PC-3 (cell line): ENCODE data around the gene PLD1. TPM values are rescaled to one million over a fixed set of nuclear protein-coding genes. Genes with fewer than 3 reads are reported as not detected.

Experiments
- ATAC-seq: fragments of 200-7000 bp; cut with Tn5 transposase; 2 replicates; pipeline ENCODE4 v1.9.1; 2020; ENCODE audit warnings: mild to moderate bottlenecking, moderate library complexity
- BruUV-seq: library from RNA; stranded (reverse); fragments of 400-500 nt; replicated peaks from 2 replicates; lab custom pipeline; 2021; lab: Mats Ljungman, UMichigan
- CTCF ChIA-PET: fragments of 300-600 bp; sonication (Branson Sonifier 250); formaldehyde crosslinking; loops from one replicate; lab custom pipeline; 2022; ENCODE audit warnings: antibody characterized with exemption; lab: Charles Lee
- POLR2A ChIA-PET: fragments of 300-600 bp; sonication (Branson Sonifier 250); formaldehyde crosslinking; loops from one replicate; lab custom pipeline; 2022; ENCODE audit warnings: antibody characterized with exemption; ENCODE audit not compliant: unreplicated experiment; lab: Charles Lee
- DNase-seq: peaks from one replicate; pipeline ENCODE4 v3.0.0-alpha.2; 2015
- H2AFZ ChIP-seq: fragments of 300-600 bp; sonication (generic); 2 replicates; pipeline ENCODE4 v1.6.0; 2016; ENCODE audit warnings: antibody characterized with exemption, low read length
- H3F3A ChIP-seq: fragments of 300-600 bp; sonication (generic); one replicate; pipeline ENCODE4 v1.6.0; 2017; ENCODE audit warnings: antibody characterized with exemption, low read length, control low read depth, mild to moderate bottlenecking; ENCODE audit not compliant: unreplicated experiment
- H3K27ac ChIP-seq: fragments of 300-600 bp; sonication (generic); 2 replicates; pipeline ENCODE4 v1.5.1; 2016; ENCODE audit warnings: mild to moderate bottlenecking, low read length
- H3K27me3 ChIP-seq: fragments of 300-600 bp; sonication (generic); 2 replicates; pipeline ENCODE4 v1.6.1; 2016; ENCODE audit warnings: low read length, mixed read lengths
- H3K36me3 ChIP-seq: fragments of 300-600 bp; sonication (generic); 2 replicates; pipeline ENCODE4 v1.6.1; 2016; ENCODE audit warnings: low read depth, mixed run types, low read length, mixed read lengths
- H3K4me1 ChIP-seq: fragments of 300-600 bp; sonication (generic); 2 replicates; pipeline ENCODE4 v1.5.1; 2016; ENCODE audit warnings: low read length; ENCODE audit not compliant: insufficient read depth
- H3K4me2 ChIP-seq: fragments of 300-600 bp; sonication (generic); 2 replicates; pipeline ENCODE4 v1.6.0; 2016; ENCODE audit warnings: low read length
- H3K4me3 ChIP-seq: fragments of 300-600 bp; sonication (generic); 2 replicates; pipeline ENCODE4 v1.5.1; 2016; ENCODE audit warnings: mild to moderate bottlenecking, low read length, mixed read lengths
- H3K79me2 ChIP-seq: fragments of 300-600 bp; sonication (generic); 2 replicates; pipeline ENCODE4 v1.6.1; 2017; ENCODE audit warnings: low read length, mixed read lengths
- H3K9ac ChIP-seq: fragments of 300-600 bp; sonication (generic); 2 replicates; pipeline ENCODE4 v1.6.0; 2016; ENCODE audit warnings: mild to moderate bottlenecking, low read length
- H3K9me2 ChIP-seq: fragments of 300-600 bp; sonication (generic); replicated peaks from 2 replicates; pipeline ENCODE4 v1.6.1; 2016; ENCODE audit warnings: mixed run types, low read length, mixed read lengths
- H3K9me3 ChIP-seq: fragments of 300-600 bp; sonication (generic); 2 replicates; pipeline ENCODE4 v1.6.1; 2016; ENCODE audit warnings: low read length, mixed read lengths
- H4K20me1 ChIP-seq: fragments of 300-600 bp; sonication (generic); 2 replicates; pipeline ENCODE4 v1.6.1; 2016; ENCODE audit warnings: low read length, mixed read lengths
- EZH2 ChIP-seq: fragments of 300-600 bp; sonication (generic); IDR thresholded peaks from one replicate; pipeline ENCODE4 v1.6.1; 2017; ENCODE audit warnings: antibody characterized with exemption, mild to moderate bottlenecking, low read length; ENCODE audit not compliant: unreplicated experiment
- EZH2phosphoT487 ChIP-seq: fragments of 300-600 bp; sonication (generic); IDR thresholded peaks from 2 replicates; pipeline ENCODE4 v1.6.1; 2018; ENCODE audit warnings: mild to moderate bottlenecking, antibody characterized with exemption, low read length, borderline replicate concordance
- intact Hi-C: fragments of 100-400 bp; cut with micrococcal nuclease; formaldehyde crosslinking; loops from 2 replicates; pipeline ENCODE4 v1.9.0; 2023
- total RNA-seq: library from RNA; depleted of rRNA; stranded (reverse); fragments of >200 nt; gene quantifications from 2 replicates; pipeline ENCODE4 v1.2.3, GENCODE V29; 2014
- TF ChIP-seq, protein P1 (sequence below): fragments of 300-600 bp; sonication (generic); conservative IDR thresholded peaks from 2 replicates; pipeline ENCODE4 v1.5.1; 2017; ENCODE audit warnings: antibody characterized with exemption, low read depth, mild to moderate bottlenecking, low read length

Gene PLD1
- total RNA-seq, 1 experiment from 2014 or later = 7.3 TPM

GRCh38 chr3:171703144-171703543 is 107.1 kb downstream of the PLD1 start:
- H3K4me1 ChIP-seq = no peaks in the 10 kb centered on the region
- no peaks in the 10 kb centered on the region for H4K20me1 ChIP-seq
- BruUV-seq = no TSS peak
- ChIA-PET CTCF (interaction anchor here (0.7 kb wide), 1 partner anchor 126 kb away, joined by 3 read pairs; no protein-coding TSS in a partner anchor), POLR2A (no interaction called here)
- no peaks in the 10 kb centered on the region for H3K9me2 ChIP-seq
- ATAC-seq (no peak), DNase-seq (no peak)
- no peaks in the 10 kb centered on the region for H3K27me3 ChIP-seq
- H3K4me2 ChIP-seq = no peak overlapping the region
- no peaks in the 10 kb centered on the region for H3K36me3 ChIP-seq
- no peaks in the 10 kb centered on the region for H3F3A ChIP-seq
- H2AFZ ChIP-seq = no peak overlapping the region
- H3K4me3 ChIP-seq = no peak overlapping the region
- H3K79me2 ChIP-seq = no peaks in the 10 kb centered on the region
- intact Hi-C loops = loop anchor here (10.0 kb wide), 1 partner anchor 642 kb away; no protein-coding TSS in a partner anchor
- TF ChIP-seq, protein P1, sequence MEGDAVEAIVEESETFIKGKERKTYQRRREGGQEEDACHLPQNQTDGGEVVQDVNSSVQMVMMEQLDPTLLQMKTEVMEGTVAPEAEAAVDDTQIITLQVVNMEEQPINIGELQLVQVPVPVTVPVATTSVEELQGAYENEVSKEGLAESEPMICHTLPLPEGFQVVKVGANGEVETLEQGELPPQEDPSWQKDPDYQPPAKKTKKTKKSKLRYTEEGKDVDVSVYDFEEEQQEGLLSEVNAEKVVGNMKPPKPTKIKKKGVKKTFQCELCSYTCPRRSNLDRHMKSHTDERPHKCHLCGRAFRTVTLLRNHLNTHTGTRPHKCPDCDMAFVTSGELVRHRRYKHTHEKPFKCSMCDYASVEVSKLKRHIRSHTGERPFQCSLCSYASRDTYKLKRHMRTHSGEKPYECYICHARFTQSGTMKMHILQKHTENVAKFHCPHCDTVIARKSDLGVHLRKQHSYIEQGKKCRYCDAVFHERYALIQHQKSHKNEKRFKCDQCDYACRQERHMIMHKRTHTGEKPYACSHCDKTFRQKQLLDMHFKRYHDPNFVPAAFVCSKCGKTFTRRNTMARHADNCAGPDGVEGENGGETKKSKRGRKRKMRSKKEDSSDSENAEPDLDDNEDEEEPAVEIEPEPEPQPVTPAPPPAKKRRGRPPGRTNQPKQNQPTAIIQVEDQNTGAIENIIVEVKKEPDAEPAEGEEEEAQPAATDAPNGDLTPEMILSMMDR = no peak
- TF ChIP-seq EZH2 = no peak
- TF ChIP-seq EZH2phosphoT487 = no peak
- no peak overlapping the region for H3K27ac ChIP-seq
- no peak overlapping the region for H3K9ac ChIP-seq
- no peaks in the 10 kb centered on the region for H3K9me3 ChIP-seq

GRCh38 chr3:171700653-171701052 is 109.6 kb downstream of the PLD1 start:
- no peaks in the 10 kb centered on the region for H3K27me3 ChIP-seq
- TF ChIP-seq EZH2 = no peak
- no peak for TF ChIP-seq EZH2phosphoT487
- TF ChIP-seq, protein P1 = no peak
- H3K79me2 ChIP-seq = no peaks in the 10 kb centered on the region
- ATAC-seq = no peak
- H3K27ac ChIP-seq = no peak overlapping the region
- H3K36me3 ChIP-seq = no peaks in the 10 kb centered on the region
- no peak overlapping the region for H3K4me3 ChIP-seq
- no peaks in the 10 kb centered on the region for H3K9me3 ChIP-seq
- CTCF ChIA-PET = interaction anchor here (0.6 kb wide), 1 partner anchor 50 kb away, joined by 3 read pairs; no protein-coding TSS in a partner anchor
- no peak overlapping the region for H3K9ac ChIP-seq
- no peak overlapping the region for H3K4me2 ChIP-seq
- no peak for DNase-seq
- H4K20me1 ChIP-seq = no peaks in the 10 kb centered on the region
- H3K9me2 ChIP-seq = no peaks in the 10 kb centered on the region
- no peak overlapping the region for H2AFZ ChIP-seq
- intact Hi-C loops = loop anchor here (10.0 kb wide), 1 partner anchor 644 kb away; no protein-coding TSS in a partner anchor
- no peaks in the 10 kb centered on the region for H3K4me1 ChIP-seq
- no peaks in the 10 kb centered on the region for H3F3A ChIP-seq
- no TSS peak for BruUV-seq
- POLR2A ChIA-PET = no interaction called here

GRCh38 chr3:171700157-171700556 is 110.1 kb downstream of the PLD1 start:
- Histone ChIP-seq H3K79me2 (no peaks in the 10 kb centered on the region), H3K4me2 (no peak overlapping the region), H3K27me3 (no peaks in the 10 kb centered on the region), H4K20me1 (no peaks in the 10 kb centered on the region), H3K4me1 (no peaks in the 10 kb centered on the region), H3K9ac (no peak overlapping the region), H3F3A (no peaks in the 10 kb centered on the region), H2AFZ (no peak overlapping the region), H3K27ac (no peak overlapping the region), H3K9me3 (no peaks in the 10 kb centered on the region), H3K4me3 (no peak overlapping the region), H3K9me2 (no peaks in the 10 kb centered on the region), H3K36me3 (no peaks in the 10 kb centered on the region)
- POLR2A ChIA-PET = no interaction called here
- TF ChIP-seq EZH2 = no peak
- TF ChIP-seq EZH2phosphoT487 = no peak
- TF ChIP-seq, protein P1 = no peak
- DNase-seq = no peak
- CTCF ChIA-PET = no interaction called here
- ATAC-seq = no peak
- BruUV-seq = no TSS peak
- intact Hi-C loops = loop anchor here (10.0 kb wide), 1 partner anchor 645 kb away; no protein-coding TSS in a partner anchor
